ENCODE data around the gene NOS1AP. TPM values are rescaled to one million over a fixed set of nuclear protein-coding genes. Genes with fewer than 3 reads are reported as not detected.
A peak's percentile ranks its signal among the peaks of the same experiment; 100 is the strongest.

Gene NOS1AP
- total and polyA plus RNA-seq, 9 of the 15 experiments (the other 6 are each of a cell fraction or from before 2014, with no cell fraction given) = 0.07 to 1.5 (median 0.22) TPM

- TF ChIP-seq, protein P1, sequence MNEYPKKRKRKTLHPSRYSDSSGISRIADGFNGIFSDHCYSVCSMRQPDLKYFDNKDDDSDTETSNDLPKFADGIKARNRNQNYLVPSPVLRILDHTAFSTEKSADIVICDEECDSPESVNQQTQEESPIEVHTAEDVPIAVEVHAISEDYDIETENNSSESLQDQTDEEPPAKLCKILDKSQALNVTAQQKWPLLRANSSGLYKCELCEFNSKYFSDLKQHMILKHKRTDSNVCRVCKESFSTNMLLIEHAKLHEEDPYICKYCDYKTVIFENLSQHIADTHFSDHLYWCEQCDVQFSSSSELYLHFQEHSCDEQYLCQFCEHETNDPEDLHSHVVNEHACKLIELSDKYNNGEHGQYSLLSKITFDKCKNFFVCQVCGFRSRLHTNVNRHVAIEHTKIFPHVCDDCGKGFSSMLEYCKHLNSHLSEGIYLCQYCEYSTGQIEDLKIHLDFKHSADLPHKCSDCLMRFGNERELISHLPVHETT (CRISPR knock-in tag; conservative IDR thresholded peaks at IDR 0.05 in 1 of 2, IDR thresholded peaks at IDR 0.05 in 1 of 2) = no peak
- no peak for TF ChIP-seq XRCC3 (IDR thresholded peaks at IDR 0.05)
- TF ChIP-seq NELFE (IDR thresholded peaks at IDR 0.05; ENCODE audit: insufficient read depth, insufficient read length) = no peak
- TF ChIP-seq MBD2 (IDR thresholded peaks at IDR 0.05; ENCODE audit: borderline replicate concordance, low read depth) = peak; percentile 36; the same call in 1 of the 2 replicates
- no peak for TF ChIP-seq HMG20B (CRISPR knock-in tag; IDR thresholded peaks at IDR 0.05)
- no peak for TF ChIP-seq ZHX1 (conservative IDR thresholded peaks at IDR 0.05; ENCODE audit: low read length)
- TF ChIP-seq, protein P2, sequence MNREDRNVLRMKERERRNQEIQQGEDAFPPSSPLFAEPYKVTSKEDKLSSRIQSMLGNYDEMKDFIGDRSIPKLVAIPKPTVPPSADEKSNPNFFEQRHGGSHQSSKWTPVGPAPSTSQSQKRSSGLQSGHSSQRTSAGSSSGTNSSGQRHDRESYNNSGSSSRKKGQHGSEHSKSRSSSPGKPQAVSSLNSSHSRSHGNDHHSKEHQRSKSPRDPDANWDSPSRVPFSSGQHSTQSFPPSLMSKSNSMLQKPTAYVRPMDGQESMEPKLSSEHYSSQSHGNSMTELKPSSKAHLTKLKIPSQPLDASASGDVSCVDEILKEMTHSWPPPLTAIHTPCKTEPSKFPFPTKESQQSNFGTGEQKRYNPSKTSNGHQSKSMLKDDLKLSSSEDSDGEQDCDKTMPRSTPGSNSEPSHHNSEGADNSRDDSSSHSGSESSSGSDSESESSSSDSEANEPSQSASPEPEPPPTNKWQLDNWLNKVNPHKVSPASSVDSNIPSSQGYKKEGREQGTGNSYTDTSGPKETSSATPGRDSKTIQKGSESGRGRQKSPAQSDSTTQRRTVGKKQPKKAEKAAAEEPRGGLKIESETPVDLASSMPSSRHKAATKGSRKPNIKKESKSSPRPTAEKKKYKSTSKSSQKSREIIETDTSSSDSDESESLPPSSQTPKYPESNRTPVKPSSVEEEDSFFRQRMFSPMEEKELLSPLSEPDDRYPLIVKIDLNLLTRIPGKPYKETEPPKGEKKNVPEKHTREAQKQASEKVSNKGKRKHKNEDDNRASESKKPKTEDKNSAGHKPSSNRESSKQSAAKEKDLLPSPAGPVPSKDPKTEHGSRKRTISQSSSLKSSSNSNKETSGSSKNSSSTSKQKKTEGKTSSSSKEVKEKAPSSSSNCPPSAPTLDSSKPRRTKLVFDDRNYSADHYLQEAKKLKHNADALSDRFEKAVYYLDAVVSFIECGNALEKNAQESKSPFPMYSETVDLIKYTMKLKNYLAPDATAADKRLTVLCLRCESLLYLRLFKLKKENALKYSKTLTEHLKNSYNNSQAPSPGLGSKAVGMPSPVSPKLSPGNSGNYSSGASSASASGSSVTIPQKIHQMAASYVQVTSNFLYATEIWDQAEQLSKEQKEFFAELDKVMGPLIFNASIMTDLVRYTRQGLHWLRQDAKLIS (CRISPR knock-in tag; IDR thresholded peaks at IDR 0.05) = no peak
- TF ChIP-seq PRDM10 (IDR thresholded peaks at IDR 0.05; ENCODE audit: partially characterized antibody) = no peak
- TF ChIP-seq KDM4B (IDR thresholded peaks at IDR 0.05; ENCODE audit: borderline replicate concordance in 2 of 2, low read depth in 1 of 2) = no peak
- no peak for TF ChIP-seq SMARCC2 (IDR thresholded peaks at IDR 0.05; ENCODE audit: low read depth)
- TF ChIP-seq ZNF408 (CRISPR knock-in tag; IDR thresholded peaks at IDR 0.05; ENCODE audit: low read depth) = no peak
- TF ChIP-seq PCBP1 (IDR thresholded peaks at IDR 0.05; ENCODE audit: low read depth, low read length, poor library complexity, severe bottlenecking) = no peak
- TF ChIP-seq HCFC1 (IDR thresholded peaks at IDR 0.05; ENCODE audit: low read depth, low read length) = no peak
- TF ChIP-seq NCOR1 (IDR thresholded peaks at IDR 0.05) = no peak
- no peak for TF ChIP-seq CSDE1 (IDR thresholded peaks at IDR 0.05)
- no peak for TF ChIP-seq SMAD2 (IDR thresholded peaks at IDR 0.05; ENCODE audit: low read depth, low read length)
- no peak for TF ChIP-seq CBX2 (IDR thresholded peaks at IDR 0.05; ENCODE audit: insufficient read depth, low read length, poor library complexity, severe bottlenecking)
Measured at GRCh38 chr1:162389971-162390370, 320.5 kb downstream of the NOS1AP start (continued).
